Measurements from ENCODE around the gene LDHD. TPM values are rescaled to one million over a fixed set of nuclear protein-coding genes. Genes with fewer than 3 reads are reported as not detected.

The LDHD gene
- total and polyA plus RNA-seq, 9 donors: 2.1 to 25.4 (median 20.7) TPM

GRCh38 chr16:75099738-75100602, 16.6 kb downstream of the LDHD start:
- intact Hi-C loops (cut with DNase I): no loop called here
- TF ChIP-seq CTCF (IDR thresholded peaks at IDR 0.05) (no peak), EP300 (IDR thresholded peaks at IDR 0.05) (no peak), POLR2A (IDR thresholded peaks at IDR 0.05) (no peak)
- Histone ChIP-seq H3K27me3 (no peaks in the 10 kb centered on the region), H3K9me3 (no peaks in the 10 kb centered on the region), H3K4me3 (no peak overlapping the region), H3K4me1 (ENCODE audit: insufficient read depth) (peaks cover 12% of the 10 kb centered on the region), H3K36me3 (no peaks in the 10 kb centered on the region), H3K27ac (no peak overlapping the region)
- no peak for DNase-seq
- WGBS, 3 donors: 80 to 89% (median 81%) methylated on average over 16 of the region's 16 CpGs

DNA sequence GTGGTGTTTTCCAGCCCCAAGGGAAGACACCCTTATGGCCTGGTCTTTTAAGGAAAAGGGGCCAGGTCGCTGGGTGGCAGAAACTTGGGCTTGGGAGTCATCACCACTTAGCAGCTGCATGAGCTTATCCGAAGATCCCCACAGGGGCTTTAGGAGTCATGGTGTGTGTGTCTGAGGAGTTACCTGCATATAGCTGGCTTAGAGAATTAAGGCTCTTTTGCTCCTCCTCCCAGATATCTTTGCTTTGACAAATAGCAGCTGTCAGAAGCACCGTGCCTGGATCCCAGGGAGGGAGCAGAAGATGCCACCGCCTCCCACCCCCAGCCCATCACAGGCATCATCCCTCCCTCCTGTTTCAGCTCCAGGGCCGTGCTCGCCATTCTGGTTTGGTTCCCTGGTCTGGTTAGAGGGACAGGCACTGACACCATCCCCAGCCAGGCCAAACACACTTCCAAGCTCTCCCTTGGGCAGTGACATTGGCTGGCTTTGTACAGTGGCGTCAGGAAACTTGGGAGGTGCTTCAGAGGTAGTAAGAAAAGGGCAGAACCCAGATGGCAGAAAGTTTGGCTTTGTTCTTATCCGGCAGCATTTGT, 17.4 kb downstream of the LDHD start:
- 61 to 75% (median 65%) methylated on average over 8 of the region's 8 CpGs for WGBS, 3 donors
- Histone ChIP-seq H3K27ac (no peak overlapping the region), H3K4me3 (no peak overlapping the region), H3K36me3 (no peaks in the 10 kb centered on the region), H3K9me3 (no peaks in the 10 kb centered on the region), H3K4me1 (ENCODE audit: insufficient read depth) (peaks cover 12% of the 10 kb centered on the region), H3K27me3 (no peaks in the 10 kb centered on the region)
- TF ChIP-seq EP300 (IDR thresholded peaks at IDR 0.05) (no peak), POLR2A (IDR thresholded peaks at IDR 0.05) (no peak), CTCF (IDR thresholded peaks at IDR 0.05) (no peak)
- intact Hi-C loops (cut with DNase I): no loop called here
- no peak for DNase-seq

- no peaks in the 10 kb centered on the region for H3K9me3 ChIP-seq
- no peak for TF ChIP-seq CTCF (IDR thresholded peaks at IDR 0.05)
- TF ChIP-seq POLR2A (IDR thresholded peaks at IDR 0.05): no peak
- TF ChIP-seq EP300 (IDR thresholded peaks at IDR 0.05): no peak
- H3K4me1 ChIP-seq (ENCODE audit: insufficient read depth): peaks cover 12% of the 10 kb centered on the region
- no peak for DNase-seq
- H3K36me3 ChIP-seq: no peaks in the 10 kb centered on the region
- WGBS, 3 donors: 31 to 50% (median 44%) methylated on average over 15 of the region's 15 CpGs
- intact Hi-C loops (cut with DNase I): no loop called here
- no peak overlapping the region for H3K27ac ChIP-seq
- no peaks in the 10 kb centered on the region for H3K27me3 ChIP-seq
- H3K4me3 ChIP-seq: no peak overlapping the region
Observed at GRCh38 chr16:75097941-75098901, 18.4 kb downstream of the LDHD start.

DNA sequence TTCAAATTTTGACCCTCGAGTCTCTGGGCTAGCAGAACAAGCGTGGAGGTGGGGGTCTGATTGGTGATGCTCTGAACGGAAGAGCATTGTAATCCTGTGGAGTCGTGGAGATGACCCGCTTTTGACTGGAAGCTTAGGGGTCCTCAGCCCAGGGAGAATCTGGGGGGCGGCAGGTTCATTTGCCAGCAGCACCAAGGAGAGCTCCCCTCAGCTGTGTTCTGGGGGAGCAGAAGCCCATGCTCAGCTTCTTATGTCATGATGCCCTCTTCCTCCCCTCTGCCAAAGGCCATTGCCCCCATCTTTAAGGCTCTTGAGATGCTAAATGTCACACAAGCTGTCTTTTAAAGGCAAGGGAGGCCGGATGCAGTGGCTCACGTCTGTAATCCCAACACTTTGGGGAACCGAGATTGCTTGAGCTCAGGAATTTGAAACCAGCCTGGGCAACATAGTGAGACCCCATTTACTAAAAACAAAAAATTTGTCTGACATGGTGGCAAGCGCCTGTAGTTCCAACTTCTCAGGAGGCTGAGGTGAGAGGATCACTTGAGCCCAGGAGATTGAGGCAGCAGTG, 19.3 kb downstream of the LDHD start:
- 90 to 97% (median 93%) methylated on average over 10 of the region's 10 CpGs for WGBS, 3 donors
- DNase-seq: no peak
- intact Hi-C loops (cut with DNase I): no loop called here
- Histone ChIP-seq H3K4me1 (ENCODE audit: insufficient read depth) (peaks cover 12% of the 10 kb centered on the region), H3K27ac (no peak overlapping the region), H3K27me3 (no peaks in the 10 kb centered on the region), H3K4me3 (no peak overlapping the region), H3K9me3 (no peaks in the 10 kb centered on the region), H3K36me3 (no peaks in the 10 kb centered on the region)
- no peak for TF ChIP-seq CTCF (IDR thresholded peaks at IDR 0.05)
- no peak for TF ChIP-seq EP300 (IDR thresholded peaks at IDR 0.05)
- no peak for TF ChIP-seq POLR2A (IDR thresholded peaks at IDR 0.05)
